ENCODE data around the gene BRSK2. TPM values are rescaled to one million over a fixed set of nuclear protein-coding genes. Genes with fewer than 3 reads are reported as not detected.

The BRSK2 gene
- total RNA-seq, 1 donor from 2014 or later, result 0.62 TPM

- intact Hi-C loops (cut with DNase I), result no loop called here
- Histone ChIP-seq H3K4me3 (no peak overlapping the region), H3K27ac (no peak overlapping the region), H3K9me3 (no peaks in the 10 kb centered on the region), H3K36me3 (peaks cover 65% of the 10 kb centered on the region), H3K4me1 (no peaks in the 10 kb centered on the region), H3K27me3 (ENCODE audit: low read depth) (no peaks in the 10 kb centered on the region)
- DNase-seq, result no peak
- ATAC-seq, result no peak
- no peak for TF ChIP-seq CTCF (IDR thresholded peaks at IDR 0.05)
Measured at GRCh38 chr11:1469287-1469910, 79.7 kb downstream of the BRSK2 start.

GRCh38 chr11:1469911-1470680 is 80.4 kb downstream of the BRSK2 start:
- ATAC-seq, result no peak
- Histone ChIP-seq H3K27me3 (ENCODE audit: low read depth) (no peaks in the 10 kb centered on the region), H3K27ac (no peak overlapping the region), H3K4me1 (no peaks in the 10 kb centered on the region), H3K36me3 (peaks cover 72% of the 10 kb centered on the region), H3K9me3 (no peaks in the 10 kb centered on the region), H3K4me3 (no peak overlapping the region)
- DNase-seq, result peak; percentile 24
- TF ChIP-seq CTCF (IDR thresholded peaks at IDR 0.05), result no peak
- intact Hi-C loops (cut with DNase I), result no loop called here

DNA sequence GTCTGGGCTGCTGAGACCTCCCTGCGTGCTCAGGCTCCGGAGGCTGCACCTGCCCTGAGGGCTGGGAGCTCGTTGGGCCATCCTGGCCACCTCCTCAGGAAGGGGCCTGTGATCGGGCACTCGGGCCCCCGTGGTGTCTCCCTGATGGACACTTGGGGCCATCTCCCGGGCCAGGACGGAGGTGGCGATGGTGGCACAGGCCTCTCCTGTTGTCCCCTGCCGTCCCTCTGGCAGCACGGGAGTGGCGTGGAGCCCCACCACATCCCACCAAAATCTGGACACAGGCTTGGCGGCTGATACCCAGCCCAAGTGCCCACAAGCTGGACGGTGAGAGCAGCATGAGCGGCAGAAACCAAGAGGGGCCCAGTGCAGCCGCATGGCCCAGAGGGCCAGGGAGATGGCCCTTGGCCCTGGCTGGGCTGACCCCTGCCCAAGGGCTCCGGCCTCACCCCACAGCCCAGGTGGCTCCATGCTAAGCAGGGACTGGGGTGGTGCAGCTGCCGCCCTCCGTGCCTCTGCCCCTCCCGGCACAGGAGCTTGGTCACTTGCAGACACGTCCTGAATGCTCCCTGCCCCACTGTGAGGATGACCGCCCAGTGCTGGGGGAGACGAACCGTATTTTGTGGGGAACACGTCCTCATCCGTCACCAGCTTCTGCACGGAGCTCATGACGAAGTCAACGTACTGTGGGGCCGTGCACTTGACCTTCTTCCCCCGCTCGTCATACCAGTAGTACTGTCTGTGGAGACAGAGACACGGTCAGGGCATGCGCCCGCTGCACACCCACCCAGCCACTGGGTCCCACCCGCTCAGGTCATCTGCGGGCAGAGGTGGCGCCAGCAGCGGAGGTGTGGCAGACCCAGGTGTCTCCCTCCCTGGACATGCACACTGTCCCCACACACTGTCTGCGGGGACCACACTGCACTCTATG is 81.2 kb downstream of the BRSK2 start:
- DNase-seq (peak; percentile 45), ATAC-seq (no peak)
- no peaks in the 10 kb centered on the region for H3K27me3 ChIP-seq (ENCODE audit: low read depth)
- H3K4me1 ChIP-seq, result no peaks in the 10 kb centered on the region
- no peak overlapping the region for H3K27ac ChIP-seq
- TF ChIP-seq CTCF (IDR thresholded peaks at IDR 0.05), result no peak
- H3K4me3 ChIP-seq, result no peak overlapping the region
- no peaks in the 10 kb centered on the region for H3K9me3 ChIP-seq
- intact Hi-C loops (cut with DNase I), result no loop called here
- peaks cover 80% of the 10 kb centered on the region for H3K36me3 ChIP-seq

- ATAC-seq (no peak), DNase-seq (peak; percentile 25)
- no peak for TF ChIP-seq CTCF (IDR thresholded peaks at IDR 0.05)
- no peaks in the 10 kb centered on the region for H3K27me3 ChIP-seq (ENCODE audit: low read depth)
- H3K36me3 ChIP-seq, result peaks cover 88% of the 10 kb centered on the region
- no peak overlapping the region for H3K27ac ChIP-seq
- H3K4me3 ChIP-seq, result no peak overlapping the region
- H3K9me3 ChIP-seq, result no peaks in the 10 kb centered on the region
- no peaks in the 10 kb centered on the region for H3K4me1 ChIP-seq
- intact Hi-C loops (cut with DNase I), result no loop called here
Measured at GRCh38 chr11:1471736-1472135, 82.0 kb downstream of the BRSK2 start.

DNA sequence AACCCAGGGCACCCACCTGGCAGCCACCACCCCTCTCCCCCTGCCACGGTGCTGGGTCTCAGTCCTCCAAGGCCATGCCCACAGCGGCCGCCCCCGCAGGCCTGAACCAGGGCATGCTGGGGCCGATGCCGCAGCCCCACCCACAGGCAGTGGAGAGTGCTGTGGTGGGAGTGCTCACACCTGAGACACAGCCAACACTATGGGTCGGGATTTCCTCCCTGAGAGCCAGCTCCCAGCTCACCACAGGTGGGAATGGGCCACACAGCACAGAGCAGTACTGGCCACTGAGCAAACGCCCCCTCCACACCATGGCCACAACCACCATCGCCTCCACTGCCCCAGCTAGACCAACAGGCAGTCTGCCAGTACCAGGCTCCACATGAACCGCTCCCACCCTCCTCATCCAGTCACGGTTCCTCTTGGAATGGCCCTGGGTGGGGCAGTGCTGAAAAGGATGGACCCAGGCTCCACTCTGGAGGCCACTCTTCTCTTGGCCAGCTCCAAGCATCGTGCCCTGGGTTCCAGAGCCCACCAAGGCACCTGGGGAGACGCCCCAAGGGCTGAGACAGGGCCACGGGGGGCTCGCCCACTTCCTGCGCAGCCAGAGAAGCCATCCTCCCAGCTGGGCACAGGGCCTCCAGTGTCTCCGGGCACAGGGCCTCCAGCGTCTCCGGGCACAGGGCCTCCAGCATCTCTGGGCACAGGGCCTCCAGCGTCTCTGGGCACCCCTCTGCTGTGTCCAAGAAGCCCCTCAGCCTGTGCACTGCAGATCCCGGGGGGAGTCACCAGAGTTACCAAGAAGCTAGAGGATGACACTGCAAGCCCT is 82.7 kb downstream of the BRSK2 start:
- Histone ChIP-seq H3K36me3 (peaks cover 95% of the 10 kb centered on the region), H3K9me3 (no peaks in the 10 kb centered on the region), H3K4me1 (no peaks in the 10 kb centered on the region), H3K27me3 (ENCODE audit: low read depth) (no peaks in the 10 kb centered on the region), H3K4me3 (no peak overlapping the region), H3K27ac (no peak overlapping the region)
- no peak for ATAC-seq
- no peak for TF ChIP-seq CTCF (IDR thresholded peaks at IDR 0.05)
- DNase-seq, result peak; percentile 28
- intact Hi-C loops (cut with DNase I), result no loop called here
